Measurements from ENCODE around the gene GORASP2.
A peak's percentile ranks its signal among the peaks of the same experiment; 100 is the strongest.

Gene GORASP2

GRCh38 chr2:170971071-170971470 lies 42.0 kb downstream of the GORASP2 start:
- no peak for DNase-seq (ENCODE audit: low read depth)
- no peak for TF ChIP-seq CTCF (conservative IDR thresholded peaks at IDR 0.05; ENCODE audit: low read depth, low read length)
- H3K4me3 ChIP-seq (ENCODE audit: low read length): no peak overlapping the region

DNA sequence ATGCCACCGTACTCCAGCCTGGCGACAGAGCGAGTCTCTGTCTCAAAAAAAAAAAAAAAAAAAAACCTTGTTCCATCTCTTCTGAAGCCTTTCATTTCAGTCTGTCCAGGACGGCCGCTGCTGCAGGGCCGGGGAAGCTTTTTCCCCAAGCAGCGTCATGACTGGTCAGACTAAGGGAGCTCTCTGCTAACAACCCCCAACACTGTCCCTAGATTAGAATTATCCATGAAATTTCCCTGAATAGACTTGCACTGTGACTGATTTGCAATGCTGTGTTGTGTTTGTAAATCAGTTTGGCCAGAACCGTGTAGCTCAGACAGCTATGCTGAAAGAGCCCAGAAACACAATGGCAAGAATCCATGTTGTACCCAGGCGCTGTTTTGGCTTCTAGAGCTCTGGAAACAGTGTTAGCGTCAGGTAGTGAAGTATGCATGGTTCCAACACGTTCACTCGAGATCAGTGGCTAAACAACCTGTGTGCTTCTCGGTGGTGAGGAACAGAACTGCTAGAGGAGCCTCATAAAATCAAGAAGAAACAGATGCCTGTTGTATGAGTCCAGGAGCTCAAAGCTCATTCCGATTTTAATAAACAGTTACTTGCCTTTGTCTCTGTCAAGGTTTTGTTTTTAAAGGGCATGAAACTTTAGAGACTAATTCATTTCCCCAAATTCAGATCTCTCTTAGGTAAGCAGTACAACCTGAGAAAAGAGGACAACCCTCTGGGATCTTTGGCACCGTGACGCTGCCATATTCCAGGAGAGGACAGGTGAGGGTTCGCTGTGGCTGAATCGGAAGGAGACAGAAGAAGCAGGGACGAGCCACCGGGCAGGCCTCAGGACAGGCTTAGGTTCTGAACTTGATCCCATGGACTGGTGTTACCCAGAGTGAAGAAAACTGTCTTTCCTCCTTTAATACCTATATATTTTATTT lies 43.5 kb downstream of the GORASP2 start:
- peak overlapping the region; percentile 52 for H3K4me3 ChIP-seq (ENCODE audit: low read length)
- no peak for TF ChIP-seq CTCF (conservative IDR thresholded peaks at IDR 0.05; ENCODE audit: low read depth, low read length)
- no peak for DNase-seq (ENCODE audit: low read depth)

DNA sequence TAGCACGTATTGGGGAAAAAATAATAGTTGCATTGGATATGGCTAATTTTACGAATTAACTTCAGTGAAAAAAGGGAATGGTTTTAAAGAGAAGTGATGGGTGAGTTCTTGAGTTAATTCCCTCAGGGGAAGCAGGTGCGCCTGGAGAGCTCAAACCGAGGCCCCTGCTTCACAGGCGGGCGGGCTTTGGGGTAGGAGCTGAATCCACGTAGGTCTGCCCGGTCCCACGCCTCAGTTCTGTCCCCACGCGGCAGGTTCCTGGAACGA lies 44.1 kb downstream of the GORASP2 start:
- DNase-seq (ENCODE audit: low read depth): peak; percentile 41
- H3K4me3 ChIP-seq (ENCODE audit: low read length): peak overlapping the region; percentile 52
- TF ChIP-seq CTCF (conservative IDR thresholded peaks at IDR 0.05; ENCODE audit: low read depth, low read length): no peak

DNA sequence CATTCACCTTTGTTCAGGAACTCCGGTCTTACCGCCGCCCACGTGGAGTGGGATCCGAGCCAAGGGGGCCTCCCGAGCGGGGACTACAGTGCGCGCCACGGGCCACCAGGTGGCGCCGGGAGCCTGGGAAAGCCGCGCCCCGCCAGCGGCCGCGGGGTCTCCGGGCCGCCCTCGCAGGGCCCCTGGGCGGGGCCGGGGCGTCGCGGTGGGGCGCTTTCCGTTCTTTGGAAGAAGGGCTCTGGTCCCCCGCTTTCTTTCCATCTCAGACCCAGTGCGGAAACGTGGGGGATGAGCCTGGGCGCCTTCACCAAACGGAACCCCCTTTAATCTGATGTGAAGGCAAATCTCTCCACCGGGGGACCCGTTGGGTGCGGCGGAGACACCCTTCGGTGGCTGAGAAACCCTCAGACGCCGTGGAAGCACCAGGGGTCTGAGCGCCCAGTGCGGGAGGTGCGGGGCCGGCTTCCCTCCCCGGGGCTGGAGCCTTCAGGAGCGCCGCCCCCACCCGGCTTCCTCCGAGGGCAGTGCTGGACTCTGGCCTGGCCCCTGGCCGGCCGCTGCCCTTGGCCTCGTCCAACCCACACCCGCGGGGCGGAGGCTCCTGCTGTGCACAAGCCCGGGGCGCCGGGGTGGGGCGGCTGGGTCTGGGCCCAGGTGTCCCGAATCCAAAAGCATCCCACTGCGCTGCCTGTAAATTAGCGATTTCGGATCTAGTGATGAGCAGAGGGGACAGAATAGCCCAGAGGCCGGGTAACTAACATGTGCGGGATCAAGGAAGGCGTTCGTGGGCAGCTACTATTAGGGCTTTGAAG lies 44.6 kb downstream of the GORASP2 start:
- H3K4me3 ChIP-seq (ENCODE audit: low read length): peak overlapping the region; percentile 74
- peak; percentile 70 for TF ChIP-seq CTCF (conservative IDR thresholded peaks at IDR 0.05; ENCODE audit: low read depth, low read length)
- DNase-seq (ENCODE audit: low read depth): no peak

DNA sequence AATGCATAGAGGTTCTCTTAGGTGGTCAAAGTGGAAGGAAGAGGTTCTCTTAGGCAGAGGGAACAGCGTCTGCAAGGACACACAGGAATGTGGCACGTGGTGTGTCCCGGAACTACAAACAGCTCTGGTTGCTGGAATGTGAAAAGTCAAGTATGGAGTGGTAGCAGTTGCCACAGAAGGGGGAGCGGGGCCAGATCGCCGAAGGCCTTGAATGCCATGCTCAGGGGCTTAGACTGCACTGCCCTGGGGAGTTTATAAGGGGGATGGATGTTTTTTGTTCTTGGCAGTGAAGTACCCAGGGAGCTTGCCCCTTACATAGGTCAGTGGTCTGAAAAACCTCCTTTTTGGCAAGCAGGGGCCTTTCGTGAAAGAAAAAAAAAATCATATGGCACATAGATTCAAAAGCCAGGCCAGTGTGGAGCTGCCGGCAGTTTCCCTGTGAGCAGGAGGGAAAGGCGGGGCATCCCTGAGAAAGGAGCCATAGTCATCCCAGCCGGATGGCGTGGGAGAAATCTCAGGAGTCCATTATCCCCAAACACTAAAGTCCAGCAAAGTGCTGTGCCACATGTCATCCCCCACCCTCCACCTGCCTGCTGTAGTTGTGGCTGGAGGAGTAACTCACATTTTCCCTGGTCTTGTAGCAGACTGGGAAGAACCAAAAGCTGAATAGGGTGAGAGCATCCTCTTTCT lies 45.4 kb downstream of the GORASP2 start:
- no peak overlapping the region for H3K4me3 ChIP-seq (ENCODE audit: low read length)
- no peak for DNase-seq (ENCODE audit: low read depth)
- TF ChIP-seq CTCF (conservative IDR thresholded peaks at IDR 0.05; ENCODE audit: low read depth, low read length): no peak

DNA sequence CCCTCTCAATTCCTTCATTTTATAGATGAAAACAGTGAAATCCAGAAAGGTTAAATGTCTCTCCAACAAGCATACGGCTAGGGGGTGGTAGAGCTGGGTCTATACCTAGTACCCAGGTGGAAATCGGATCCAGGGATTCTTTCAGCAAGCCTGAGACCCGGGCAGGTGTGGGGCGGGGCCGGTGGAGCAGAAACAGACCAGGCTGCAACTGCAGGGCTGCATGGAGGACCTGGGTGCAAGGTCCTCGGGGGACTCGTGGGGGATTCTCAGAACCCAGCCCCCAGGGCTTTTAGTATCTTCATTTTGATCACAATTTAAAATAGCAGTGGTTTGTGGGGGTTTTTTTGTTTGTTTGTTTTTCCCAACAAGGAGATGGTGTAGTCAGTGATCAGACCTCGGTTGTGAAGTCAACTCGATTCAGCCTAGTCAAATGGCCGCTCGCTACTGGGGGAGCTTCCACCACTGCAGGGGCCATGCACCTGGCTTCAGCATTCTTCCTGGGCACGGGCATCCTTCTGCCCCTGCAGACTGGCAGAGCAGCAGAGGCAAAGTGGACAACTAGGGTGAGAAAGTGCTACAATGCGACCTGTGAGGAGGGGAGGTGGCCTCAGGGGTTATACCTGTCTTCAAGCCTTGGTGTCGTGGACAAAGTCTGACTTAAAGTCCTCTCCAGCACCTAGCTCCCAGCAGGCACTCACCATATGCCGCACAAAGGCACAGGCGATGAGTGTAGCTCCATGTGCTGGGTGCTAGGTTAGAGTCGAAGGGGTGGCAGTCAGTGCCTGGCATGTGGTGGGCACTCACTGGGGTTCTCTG lies 46.3 kb downstream of the GORASP2 start:
- H3K4me3 ChIP-seq (ENCODE audit: low read length): no peak overlapping the region
- TF ChIP-seq CTCF (conservative IDR thresholded peaks at IDR 0.05; ENCODE audit: low read depth, low read length): no peak
- DNase-seq (ENCODE audit: low read depth): no peak
